Breast epithelium (tissue), 3 donors: Measurements from ENCODE around the gene KRT35.

Source experiments
- CTCF ChIP-seq, 3 donors: fragments of 450-650 bp; IDR thresholded peaks; one replicate each; pipeline ENCODE4 v1.5.1; 2016 to 2017; ENCODE audit warnings: antibody characterized with exemption in 3 of 3, mild to moderate bottlenecking in 3 of 3, moderate library complexity in 3 of 3
- POLR2A ChIP-seq: fragments of 450-650 bp; IDR thresholded peaks from one replicate; pipeline ENCODE4 v1.6.1; 2016; ENCODE audit warnings: antibody characterized with exemption, mild to moderate bottlenecking, moderate library complexity

DNA sequence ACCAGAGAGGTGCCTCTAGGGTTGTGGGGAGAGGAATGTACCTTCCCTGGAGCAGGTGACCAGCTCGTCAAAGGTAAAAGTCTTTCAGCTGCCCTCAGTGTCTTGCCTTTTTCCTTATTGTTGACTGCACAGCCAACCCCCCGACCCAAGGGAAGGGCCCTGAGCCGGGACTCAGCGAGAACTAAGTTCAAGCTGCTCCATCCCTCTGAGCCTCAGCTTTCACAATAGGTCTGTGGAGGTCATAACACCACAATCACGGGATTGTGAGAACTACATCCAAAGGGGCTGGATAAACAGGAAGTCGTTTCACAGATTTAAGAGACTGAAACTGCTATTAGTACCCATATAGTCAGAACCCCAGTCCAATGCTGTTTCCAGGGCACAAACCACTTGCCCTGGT, 11.4 kb upstream of the KRT35 start:
- TF ChIP-seq CTCF (IDR thresholded peaks at IDR 0.05) (no peak), POLR2A (no peak)
